CD4-positive, alpha-beta T cell (primary cell): Measurements from ENCODE around the gene NACC2. TPM values are rescaled to one million over a fixed set of nuclear protein-coding genes. Genes with fewer than 3 reads are reported as not detected.

Experiments used
- ATAC-seq: fragments of 200-7000 bp; cut with Tn5 transposase; one replicate; pipeline ENCODE4 v1.10.0; 2022; ENCODE audit warnings: mild to moderate bottlenecking; ENCODE audit not compliant: poor library complexity
- CTCF ChIA-PET: fragments of 350-600 bp; sonication (Branson Sonifier 250); formaldehyde crosslinking; loops from one replicate; lab custom pipeline; 2021; ENCODE audit warnings: antibody characterized with exemption, inconsistent platforms; lab: Charles Lee
- POLR2A ChIA-PET: fragments of 350-600 bp; sonication (Branson Sonifier 250); formaldehyde crosslinking; loops from one replicate; lab custom pipeline; 2021; ENCODE audit warnings: antibody characterized with exemption, inconsistent platforms; lab: Charles Lee
- DNase-seq, 14 experiments: peaks; one replicate each; pipeline ENCODE4 v3.0.0-alpha.2; 2013 to 2020; ENCODE audit warnings: mixed read lengths in 2 of 14
- H3K27ac ChIP-seq, 2 donors: one replicate each; pipeline versions ENCODE4 v1.5.1 to v1.7.0; 2013; ENCODE audit warnings: low read length in 2 of 2, low read depth in 1 of 2, mild to moderate bottlenecking in 1 of 2
- H3K27me3 ChIP-seq, 2 experiments: 1 replicate in 1 of 2; 2 replicates in 1 of 2; pipeline versions ENCODE4 v1.6.1 to v1.7.0; 2013; ENCODE audit warnings: low read length in 2 of 2, control low read depth in 1 of 2, mild to moderate bottlenecking in 1 of 2, moderate library complexity in 1 of 2; ENCODE audit not compliant: insufficient read depth in 2 of 2, control insufficient read depth in 1 of 2
- H3K36me3 ChIP-seq: one replicate; pipeline ENCODE4 v1.6.1; 2013; ENCODE audit warnings: low read length, control low read depth; ENCODE audit not compliant: insufficient read depth
- H3K4me1 ChIP-seq: one replicate; pipeline ENCODE4 v1.6.1; 2013; ENCODE audit warnings: low read length, control low read depth; ENCODE audit not compliant: insufficient read depth
- H3K4me3 ChIP-seq: one replicate; pipeline ENCODE4 v1.5.1; 2013; ENCODE audit warnings: mild to moderate bottlenecking, low read length, moderate library complexity
- H3K9me3 ChIP-seq, 2 experiments: 1 replicate in 1 of 2; 2 replicates in 1 of 2; pipeline versions ENCODE4 v1.6.1 to v1.7.0; 2013; ENCODE audit warnings: low read length in 2 of 2, mild to moderate bottlenecking in 2 of 2, control low read depth in 1 of 2, moderate library complexity in 1 of 2; ENCODE audit not compliant: control insufficient read depth in 1 of 2, insufficient read depth in 1 of 2
- H3K27ac Mint-ChIP-seq: one replicate; pipeline ENCODE4 v1.8.0; 2020; ENCODE audit warnings: mixed read lengths
- H3K27me3 Mint-ChIP-seq: one replicate; pipeline ENCODE4 v1.8.0; 2021; ENCODE audit warnings: mixed read lengths
- H3K36me3 Mint-ChIP-seq: one replicate; pipeline ENCODE4 v1.8.0; 2021; ENCODE audit warnings: low read depth, mixed read lengths
- H3K4me1 Mint-ChIP-seq: one replicate; pipeline ENCODE4 v1.8.0; 2021; ENCODE audit warnings: low read depth, mixed read lengths
- H3K4me3 Mint-ChIP-seq: one replicate; pipeline ENCODE4 v1.8.0; 2020; ENCODE audit warnings: mild to moderate bottlenecking, mixed read lengths
- H3K9me3 Mint-ChIP-seq: one replicate; pipeline ENCODE4 v1.8.0; 2020; ENCODE audit warnings: mixed read lengths
- CTCF ChIP-seq: fragments of 200-600 bp; IDR thresholded peaks from one replicate; pipeline ENCODE4 v1.8.0; 2022; ENCODE audit warnings: antibody characterized with exemption, mild to moderate bottlenecking
- intact Hi-C, 2 experiments: fragments of 100-400 bp; cut with DNase I in 1 of 2; cut with micrococcal nuclease in 1 of 2; formaldehyde crosslinking; loops; one replicate each; pipeline versions ENCODE4 v1.15.1 to v1.9.0; 2023 to 2025; cut with DNase I, micrococcal nuclease
- total RNA-seq, 174 experiments: library from RNA in 2 of 174; stranded (reverse) in 2 of 174; gene quantifications; one replicate each; pipeline ENCODE4 v1.2.3 and lab custom pipeline; 2021 to 2026

Gene NACC2
- total RNA-seq, 2 experiments from 2014 or later, result 2.1 to 2.7 TPM

DNA sequence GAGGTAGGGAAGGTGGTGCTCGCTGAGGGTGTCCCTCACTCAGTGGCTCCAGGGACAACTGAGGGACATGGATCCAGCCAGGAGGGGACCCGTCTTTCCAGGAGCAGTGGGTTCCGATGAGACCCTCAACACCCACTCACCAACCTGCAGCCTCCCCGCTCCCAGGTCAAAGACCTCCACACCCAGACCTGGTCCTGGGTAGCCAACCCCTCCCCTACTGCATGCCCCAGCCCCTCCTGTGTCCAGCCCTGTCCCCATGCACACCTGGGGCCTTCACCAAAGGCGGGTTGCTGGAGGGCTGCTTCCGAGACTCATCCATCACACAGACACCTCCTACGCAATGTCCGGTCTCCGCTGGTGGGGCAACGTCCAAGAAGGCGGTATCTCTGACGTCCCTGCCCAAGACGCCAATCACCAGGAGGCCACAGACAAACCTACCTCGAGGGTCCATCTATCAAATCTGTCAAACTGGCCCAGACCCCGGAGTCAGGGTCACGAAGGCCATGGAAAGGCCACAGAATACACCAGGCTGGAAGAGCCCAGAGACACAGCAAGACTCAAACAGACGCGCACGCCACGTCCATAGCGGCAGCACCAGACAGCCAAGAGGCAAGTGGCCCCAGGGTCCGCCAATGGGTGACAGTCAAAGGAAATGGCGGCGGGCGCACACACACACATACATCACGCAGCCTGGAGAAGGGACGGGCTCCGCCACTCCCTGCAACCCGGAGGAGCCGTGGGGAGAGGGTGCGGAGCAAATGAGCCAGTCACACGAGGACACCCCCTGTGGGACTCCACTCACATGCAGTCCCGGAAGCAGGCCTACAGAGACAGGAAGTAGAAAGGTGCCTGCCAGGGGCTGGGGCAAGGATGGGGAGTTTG, 10.8 kb downstream of the NACC2 start:
- Histone ChIP-seq H3K4me1 (peaks cover 34% of the 10 kb centered on the region), H3K27ac (no peak overlapping the region), H3K9me3 (no peaks in the 10 kb centered on the region), H3K4me3 (no peak overlapping the region), H3K36me3 (no peaks in the 10 kb centered on the region), H3K27me3 (peaks cover 0 to 3% of the 10 kb centered on the region in 2 experiments)
- peaks cover 5% of the 10 kb centered on the region for H3K4me1 Mint-ChIP-seq
- DNase-seq (peak in 1 of 14 experiments; percentile 18), ATAC-seq (no peak)
- ChIA-PET POLR2A (no interaction called here), CTCF (no interaction called here)
- no peaks in the 10 kb centered on the region for H3K27me3 Mint-ChIP-seq
- no peak overlapping the region for H3K4me3 Mint-ChIP-seq
- H3K9me3 Mint-ChIP-seq, result no peaks in the 10 kb centered on the region
- intact Hi-C loops, result no loop called here
- H3K36me3 Mint-ChIP-seq, result no peaks in the 10 kb centered on the region
- TF ChIP-seq CTCF, result no peak
- H3K27ac Mint-ChIP-seq, result no peak overlapping the region

GRCh38 chr9:136083558-136084062, 11.5 kb downstream of the NACC2 start:
- Mint-ChIP-seq H3K27me3 (no peaks in the 10 kb centered on the region), H3K4me3 (no peak overlapping the region), H3K36me3 (no peaks in the 10 kb centered on the region), H3K27ac (no peak overlapping the region), H3K4me1 (peaks cover 5% of the 10 kb centered on the region), H3K9me3 (no peaks in the 10 kb centered on the region)
- ATAC-seq (no peak), DNase-seq (no peak)
- no peak overlapping the region for H3K4me3 ChIP-seq
- no peak for TF ChIP-seq CTCF
- H3K27me3 ChIP-seq, result peaks cover 0 to 2% of the 10 kb centered on the region in 2 experiments
- no peaks in the 10 kb centered on the region for H3K36me3 ChIP-seq
- ChIA-PET CTCF (no interaction called here), POLR2A (no interaction called here)
- H3K4me1 ChIP-seq, result peaks cover 29% of the 10 kb centered on the region
- no peak overlapping the region for H3K27ac ChIP-seq
- no peaks in the 10 kb centered on the region for H3K9me3 ChIP-seq
- intact Hi-C loops, result no loop called here

- no peak for ATAC-seq
- H3K9me3 ChIP-seq, result no peaks in the 10 kb centered on the region
- DNase-seq, result no peak
- H3K4me1 ChIP-seq, result peaks cover 28% of the 10 kb centered on the region
- no peak overlapping the region for H3K4me3 ChIP-seq
- Mint-ChIP-seq H3K9me3 (no peaks in the 10 kb centered on the region), H3K4me1 (peaks cover 5% of the 10 kb centered on the region), H3K4me3 (no peak overlapping the region), H3K27ac (no peak overlapping the region), H3K36me3 (no peaks in the 10 kb centered on the region), H3K27me3 (no peaks in the 10 kb centered on the region)
- no peaks in the 10 kb centered on the region for H3K36me3 ChIP-seq
- ChIA-PET POLR2A (no interaction called here), CTCF (no interaction called here)
- TF ChIP-seq CTCF, result no peak
- intact Hi-C loops, result no loop called here
- no peaks in the 10 kb centered on the region for H3K27me3 ChIP-seq
- no peak overlapping the region for H3K27ac ChIP-seq
These were observed 12.4 kb downstream of the NACC2 start for GRCh38 chr9:136082496-136083361.
